ENCODE results near the gene SRRM3.
"Not testable (repeated sequence)": the region's sequence is repeated elsewhere in the genome, so short reads cannot be mapped to it uniquely, and the experiment has no call there.

DNA sequence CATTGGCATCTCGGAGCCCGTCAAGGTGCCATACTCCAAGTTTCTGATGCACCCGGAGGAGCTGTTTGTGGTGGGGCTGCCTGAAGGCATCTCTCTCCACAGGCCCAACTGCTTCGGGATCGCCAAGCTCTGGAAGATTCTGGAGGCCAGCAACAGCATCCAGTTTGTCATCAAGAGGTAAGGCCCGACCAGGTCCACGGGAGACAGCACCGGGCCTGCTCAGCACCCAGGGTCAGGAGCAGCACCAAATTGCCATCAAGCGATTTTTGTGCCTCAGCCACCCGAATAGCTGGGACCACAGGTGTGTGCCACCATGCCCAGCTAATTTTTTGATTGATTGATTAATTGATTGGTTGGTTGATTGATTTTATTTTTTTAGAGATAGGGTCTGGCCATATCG, 24.7 kb upstream of the SRRM3 start:
- TF ChIP-seq POLR2A, POLR2AphosphoS5 (IDR thresholded peaks at IDR 0.05): not testable (repeated sequence)

Data from stomach (tissue), 4 donors.